Stimulated activated CD4-positive, alpha-beta T cell treated with anti-CD3 and anti-CD28 coated beads, Interleukin-12 subunit alpha, Interleukin-12 subunit beta, amount 100 ng/mL, for 48 hours (primary cell): ENCODE data around the gene NTN1.

Experiments
- DNase-seq, 3 donors: peaks; one replicate each; pipeline ENCODE4 v3.0.0-alpha.2; 2020; ENCODE audit warnings: low read depth in 2 of 3, low spot score in 1 of 3

The NTN1 gene

DNA sequence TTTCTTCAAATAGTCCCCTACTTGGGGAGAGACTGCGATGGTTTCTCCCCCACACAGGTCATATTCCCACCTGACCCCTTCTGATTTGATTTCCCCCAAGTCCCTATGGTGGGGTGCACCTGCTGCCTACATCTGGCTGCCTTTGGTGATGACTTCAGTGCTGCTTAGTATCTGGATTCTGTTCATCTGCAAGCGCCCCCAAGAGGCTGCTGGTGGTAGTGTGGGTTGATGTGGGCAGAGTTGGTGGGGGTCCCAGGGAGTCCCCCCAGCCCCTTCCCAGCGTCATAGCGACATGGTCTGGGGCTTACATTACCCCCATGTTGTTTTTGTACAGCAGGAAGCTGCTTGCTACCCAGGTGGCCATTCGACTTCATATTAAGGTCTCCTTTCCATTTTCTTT is 99.2 kb downstream of the NTN1 start:
- DNase-seq = no peak

DNA sequence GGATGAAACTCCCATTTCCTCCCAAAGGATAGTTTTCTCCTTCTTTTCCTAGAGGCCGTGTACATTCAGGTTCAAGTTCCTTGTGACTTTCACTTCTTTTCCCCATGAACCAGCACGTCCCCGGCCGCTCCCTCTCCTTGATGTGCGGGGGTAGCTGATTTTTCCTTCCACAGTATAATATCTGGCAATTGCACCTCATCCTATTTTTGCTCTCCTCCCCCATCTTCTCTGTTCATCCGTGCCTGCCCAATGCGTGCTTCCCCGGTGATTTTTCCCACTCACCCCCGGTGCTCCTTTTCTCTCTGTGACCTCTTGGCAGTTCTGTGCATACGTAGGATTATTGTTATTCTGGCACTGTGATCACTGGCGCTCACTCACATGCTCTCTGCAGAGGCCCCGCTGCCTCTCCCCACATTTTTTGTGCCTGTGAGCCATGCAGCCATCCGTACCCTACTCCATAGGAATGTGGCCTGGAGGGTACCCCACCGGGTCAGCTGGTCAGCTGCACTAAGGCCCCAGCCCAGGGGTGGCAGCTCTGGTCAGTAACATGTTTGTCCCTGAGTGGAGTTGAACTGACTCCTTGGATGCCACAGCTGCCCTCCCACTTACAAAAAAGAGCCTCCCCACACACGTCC is 100.0 kb downstream of the NTN1 start:
- no peak for DNase-seq

DNA sequence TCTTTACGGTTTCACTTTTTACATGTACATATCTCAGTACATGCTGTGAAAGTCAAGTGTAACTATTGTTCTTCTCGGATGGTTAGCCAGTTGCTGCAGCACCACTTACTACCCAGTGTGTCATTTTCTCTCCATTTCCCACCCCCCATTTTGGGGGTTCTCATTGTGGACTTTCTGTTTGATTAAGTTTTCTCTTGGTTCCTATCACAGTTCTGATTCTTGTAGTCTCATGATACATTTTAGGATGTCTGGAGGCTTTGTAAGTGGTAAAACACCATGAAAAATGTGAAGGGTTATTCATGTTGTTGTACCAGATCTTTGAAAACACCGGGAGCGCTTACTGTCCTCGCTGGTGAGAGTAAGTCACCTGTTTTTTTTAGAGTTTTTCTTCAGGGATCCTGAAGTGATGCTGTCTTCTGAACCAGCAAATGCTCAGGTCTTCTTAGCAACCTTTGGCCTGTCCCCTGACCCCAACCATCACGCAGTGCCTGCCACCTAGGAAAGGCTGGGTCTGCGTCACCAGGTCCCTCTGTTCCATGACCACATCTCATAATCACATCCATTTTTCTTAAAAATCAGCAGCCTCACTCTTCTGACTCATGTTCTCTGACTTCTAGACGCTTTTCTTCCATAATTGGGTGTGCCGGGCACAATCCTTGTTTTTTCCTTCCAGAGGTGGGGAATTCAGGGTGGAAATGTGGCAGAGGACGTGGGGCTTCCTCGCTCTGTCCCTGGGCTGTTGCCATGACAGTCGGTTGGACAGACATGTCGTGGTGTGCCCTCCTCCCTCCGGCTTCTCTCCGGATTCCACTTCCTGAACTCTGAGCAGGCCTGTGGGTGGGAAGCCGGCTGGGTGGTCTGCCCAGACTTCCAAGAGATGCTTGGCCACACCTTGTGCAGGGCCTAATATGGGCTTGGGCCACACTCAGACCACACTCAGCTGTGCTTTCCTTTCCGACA is 102.6 kb downstream of the NTN1 start:
- no peak for DNase-seq

GRCh38 chr17:9124554-9124935 is 103.2 kb downstream of the NTN1 start:
- no peak for DNase-seq

DNA sequence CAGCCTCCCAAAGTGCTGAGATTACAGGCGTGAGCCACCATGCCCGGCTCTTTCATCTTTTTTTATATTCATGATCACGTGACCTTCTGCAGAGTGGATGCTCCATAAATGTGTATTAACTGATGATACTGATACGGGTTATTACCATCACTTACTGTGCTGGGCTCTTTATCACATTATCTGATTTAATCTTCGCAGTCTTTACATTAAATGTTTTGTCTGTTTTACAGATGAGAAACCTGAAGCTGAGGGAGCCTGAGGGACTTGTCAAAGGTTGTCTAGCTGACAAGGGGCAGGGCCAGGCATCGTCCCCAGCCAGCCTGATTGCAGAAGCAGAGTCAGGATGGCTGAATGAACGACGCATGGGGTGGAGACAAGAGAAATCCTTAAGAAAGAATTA is 104.4 kb downstream of the NTN1 start:
- no peak for DNase-seq

GRCh38 chr17:9127340-9127739 is 106.0 kb downstream of the NTN1 start:
- DNase-seq = no peak

- DNase-seq = no peak
Observed at GRCh38 chr17:9131371-9131770, 110.1 kb downstream of the NTN1 start.

- no peak for DNase-seq
Observed at GRCh38 chr17:9132291-9132690, 111.0 kb downstream of the NTN1 start.

DNA sequence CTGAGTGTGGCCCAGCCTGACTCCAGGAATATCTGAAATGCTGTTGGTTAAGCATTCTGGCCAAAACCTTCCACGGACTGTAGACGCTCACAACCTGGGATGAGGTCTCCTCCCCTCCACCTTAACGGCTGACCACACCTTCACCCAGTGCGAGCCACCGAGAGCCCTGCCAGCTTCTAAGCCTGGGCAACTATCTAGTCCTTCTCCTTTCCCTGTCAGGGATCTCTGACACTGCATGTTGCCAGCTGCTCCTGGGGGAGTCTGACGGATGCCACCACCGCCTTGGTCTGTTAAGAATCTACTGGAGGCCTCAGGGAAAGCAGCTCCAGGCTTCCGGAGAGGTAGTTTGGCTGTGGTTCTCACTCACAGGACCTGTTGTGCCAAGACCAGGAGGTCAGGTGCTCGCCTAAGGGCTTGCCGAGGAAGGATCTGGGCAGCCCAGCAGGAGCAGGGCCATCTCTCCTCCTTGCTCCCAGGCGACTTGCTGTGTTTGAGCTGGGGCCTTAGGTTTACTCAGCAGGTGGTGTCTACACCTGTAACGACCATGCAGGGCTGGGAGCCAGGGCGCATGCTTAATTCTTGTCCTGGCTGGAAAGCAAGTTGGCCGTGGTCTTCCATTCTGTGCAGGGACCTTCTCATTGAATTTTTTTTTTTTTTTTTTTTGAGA is 111.8 kb downstream of the NTN1 start:
- no peak for DNase-seq

DNA sequence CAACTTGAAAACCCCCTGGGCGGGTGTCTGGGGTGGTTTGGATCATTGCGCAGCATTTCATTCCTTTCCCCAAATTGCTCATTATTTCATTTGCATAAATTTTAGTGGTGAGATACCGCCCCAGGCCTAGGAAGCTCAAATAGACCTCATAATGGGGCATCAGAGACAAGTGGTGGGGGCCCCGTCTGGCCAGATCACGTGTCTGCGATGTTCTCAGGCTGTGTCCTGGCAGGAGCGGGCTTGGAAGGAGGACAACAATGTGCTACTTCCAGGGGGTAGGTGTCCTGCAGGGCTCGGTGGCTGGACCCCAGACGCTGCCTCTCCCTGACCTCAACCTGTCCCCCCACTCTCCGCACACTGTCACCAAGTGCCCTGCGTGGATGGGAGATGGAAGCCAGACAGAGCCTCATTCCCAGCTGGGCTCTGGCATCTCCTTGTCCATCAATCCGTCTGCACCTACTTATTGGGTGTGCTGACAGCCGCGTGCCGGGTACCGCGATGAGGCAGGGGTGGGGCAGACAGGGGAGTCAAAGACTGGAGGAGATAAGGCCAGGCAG is 116.9 kb downstream of the NTN1 start:
- no peak for DNase-seq

DNA sequence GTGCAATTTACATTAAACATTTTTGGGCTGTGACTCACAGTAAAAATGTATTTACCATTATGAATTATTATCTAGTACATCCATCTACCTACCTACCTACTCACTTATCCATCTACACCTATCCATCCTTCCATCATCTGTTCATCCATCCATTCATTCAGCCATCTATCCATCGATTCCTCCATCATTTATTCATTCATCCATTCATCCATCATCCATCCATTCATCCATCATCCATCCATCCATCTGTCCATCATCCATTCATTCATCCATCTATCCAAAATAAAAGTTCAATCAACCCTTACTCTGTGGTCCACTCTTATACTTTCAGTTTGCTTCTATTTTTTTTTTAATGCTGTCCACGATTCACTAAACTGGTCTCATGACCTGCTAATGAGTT is 118.4 kb downstream of the NTN1 start:
- no peak for DNase-seq

DNA sequence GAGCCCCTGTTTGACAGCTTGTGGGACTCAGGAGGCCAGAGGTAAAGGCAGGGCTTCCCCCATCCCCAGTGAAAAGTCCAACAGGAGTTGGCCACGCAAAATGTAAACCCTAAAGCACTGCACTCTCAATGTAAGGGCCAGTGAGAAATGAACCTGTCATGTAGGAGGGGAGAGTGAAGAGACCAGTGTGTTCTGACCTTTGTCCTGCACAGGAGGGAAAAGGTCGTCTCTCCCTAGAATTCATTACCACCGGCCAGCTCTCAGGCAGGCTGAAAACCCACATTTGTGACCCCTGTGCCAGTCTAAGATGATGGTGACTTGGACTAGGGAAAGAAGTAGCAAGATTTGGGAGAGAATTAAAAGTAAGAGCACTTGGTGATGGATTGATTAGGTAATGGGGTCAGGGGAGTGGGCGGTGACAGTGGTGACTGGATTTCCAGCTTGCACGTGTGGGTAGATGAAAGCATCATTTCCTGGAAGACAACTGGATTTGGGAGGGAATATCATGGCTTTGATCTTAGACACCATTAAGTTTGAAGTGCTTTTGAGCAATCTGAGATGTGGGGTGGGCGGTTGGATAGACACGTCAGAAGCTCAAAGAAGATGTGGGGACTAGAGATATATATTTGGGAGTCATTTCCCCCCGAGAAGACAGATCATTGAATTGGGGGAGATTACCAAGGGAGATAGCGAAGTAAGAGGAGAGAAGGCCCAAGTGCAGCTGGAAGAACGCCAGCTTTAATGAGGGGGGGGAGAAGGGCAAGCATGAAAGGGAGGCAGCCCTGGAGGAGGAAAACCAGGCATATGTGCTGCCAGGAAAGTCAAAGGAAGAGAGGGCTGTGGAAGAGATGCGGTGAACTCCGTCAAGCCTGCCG is 119.5 kb downstream of the NTN1 start:
- DNase-seq = no peak

DNA sequence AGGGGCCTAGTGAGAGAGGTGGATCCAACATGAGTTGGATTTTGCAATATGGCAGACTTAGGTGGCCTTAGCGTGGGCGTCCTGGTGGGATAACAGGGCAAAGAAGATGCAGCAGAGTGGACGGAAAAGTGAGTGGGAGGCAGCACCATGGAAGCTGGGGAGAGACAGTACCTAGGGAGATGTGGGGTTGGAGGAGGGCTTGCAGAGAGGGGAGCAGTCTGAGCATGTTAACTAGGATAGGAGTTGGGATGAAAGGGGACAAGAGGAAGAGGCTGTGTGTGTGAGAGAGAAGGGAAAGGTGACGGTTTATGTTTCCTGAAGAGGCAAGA is 120.1 kb downstream of the NTN1 start:
- no peak for DNase-seq

GRCh38 chr17:9142772-9143494 is 121.6 kb downstream of the NTN1 start:
- DNase-seq = no peak

DNA sequence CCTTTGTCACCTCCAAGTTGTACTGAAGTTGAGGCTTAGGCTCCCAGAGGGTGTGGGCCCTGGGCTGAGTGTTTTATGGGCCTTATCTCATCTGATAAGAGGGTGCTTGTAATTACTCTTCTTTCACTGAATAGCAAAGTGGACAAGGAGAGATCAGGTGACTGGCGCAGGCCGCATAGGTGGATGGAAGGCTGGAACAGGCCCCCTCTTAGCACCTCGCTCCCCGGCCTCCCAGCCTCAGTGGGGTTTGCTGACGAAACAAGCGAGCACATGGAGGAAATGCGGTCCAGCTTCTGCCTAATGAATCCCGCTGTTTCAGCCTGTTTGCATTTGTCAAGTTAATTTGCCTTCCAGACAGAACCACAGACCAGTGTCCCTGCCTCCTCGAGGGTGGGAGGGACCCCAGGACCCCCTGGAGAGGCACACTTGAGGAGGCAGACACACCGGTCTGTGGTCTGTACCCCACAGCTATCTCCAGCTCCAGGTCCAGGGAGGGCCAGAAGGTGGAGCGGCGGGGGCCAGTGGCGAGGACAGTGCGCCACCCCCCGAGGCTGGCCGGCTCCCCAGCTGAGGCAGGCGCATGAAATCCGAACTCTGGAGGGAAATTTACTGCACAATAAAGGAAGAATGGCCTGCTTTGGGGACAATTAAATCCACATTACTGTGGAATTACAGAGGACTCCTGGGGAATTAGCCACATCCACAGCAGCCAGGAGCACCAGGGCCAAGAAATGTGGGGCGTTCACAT is 123.4 kb downstream of the NTN1 start:
- no peak for DNase-seq

DNA sequence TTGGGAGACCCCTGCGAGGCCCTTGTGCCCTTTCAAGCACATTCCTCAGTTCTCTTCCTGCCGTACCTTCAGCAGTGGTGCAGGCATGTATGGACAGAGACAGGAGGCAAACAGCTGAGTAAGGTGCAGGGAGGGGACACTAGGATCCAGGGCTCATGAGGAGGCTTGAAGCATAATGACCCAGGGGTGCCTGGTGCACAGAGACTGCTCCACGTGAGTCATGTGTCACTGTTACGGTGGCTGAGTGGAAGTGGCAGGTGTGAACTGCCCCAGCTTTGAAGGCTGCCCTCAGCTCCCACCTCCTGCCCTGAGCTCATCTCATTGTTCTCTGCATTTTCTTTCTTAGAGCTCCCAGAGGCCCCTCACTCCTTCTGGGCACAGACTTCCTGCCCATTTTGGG is 124.8 kb downstream of the NTN1 start:
- DNase-seq = no peak

- no peak for DNase-seq
Observed at GRCh38 chr17:9148905-9149525, 127.7 kb downstream of the NTN1 start.

DNA sequence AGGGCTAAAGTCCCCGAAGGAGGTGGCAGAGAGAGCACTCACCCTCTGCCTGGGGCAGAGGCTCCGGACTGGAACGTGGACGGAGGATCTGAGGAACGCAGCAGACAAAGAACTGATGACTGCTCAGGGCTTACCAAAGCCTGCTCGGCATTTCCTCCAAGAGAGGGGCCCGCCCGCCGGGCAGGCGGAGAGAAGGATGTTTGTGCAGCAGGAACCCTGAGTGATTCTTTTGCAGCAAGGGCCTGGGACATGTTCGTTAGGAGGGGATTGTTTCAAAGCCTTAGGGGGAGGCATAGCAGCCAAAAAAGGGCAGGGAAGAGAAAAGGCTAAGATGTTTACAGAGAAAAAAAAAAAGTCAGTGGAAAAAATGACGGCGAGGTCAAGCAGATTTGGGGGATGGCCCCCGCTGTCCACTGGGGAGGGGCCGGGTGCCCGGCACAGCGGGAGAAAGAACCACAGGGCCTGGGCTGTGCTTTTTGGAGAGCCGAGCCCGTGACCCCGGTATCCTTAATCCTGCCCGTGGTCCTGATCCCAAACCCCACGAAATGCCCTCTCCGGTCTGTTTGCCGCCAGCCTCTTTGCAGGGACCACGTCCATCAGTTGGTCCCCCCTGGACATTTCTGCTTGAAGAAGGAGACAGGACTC is 129.3 kb downstream of the NTN1 start:
- no peak for DNase-seq

DNA sequence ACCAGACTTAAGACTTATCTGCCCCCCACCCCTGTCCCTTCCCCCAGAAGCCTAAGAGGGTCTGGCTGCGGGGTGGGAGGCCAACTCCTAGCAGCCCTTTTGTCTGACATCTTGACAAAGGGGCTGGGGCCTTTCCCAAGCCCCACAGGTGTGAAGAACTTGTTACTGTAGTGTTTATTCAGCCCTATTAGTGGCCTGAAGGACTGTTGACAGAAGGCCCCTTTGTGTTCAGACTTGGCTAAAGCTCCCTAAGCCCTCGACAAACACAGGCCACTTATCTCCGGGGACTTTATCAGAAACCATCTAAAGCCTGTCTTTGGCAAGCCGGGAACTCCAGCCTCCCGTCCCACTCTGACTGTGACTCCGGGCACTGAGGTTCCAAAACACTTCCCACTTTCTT is 129.8 kb downstream of the NTN1 start:
- DNase-seq = no peak
